Measurements from ENCODE around the gene OR8G5. TPM values are rescaled to one million over a fixed set of nuclear protein-coding genes. Genes with fewer than 3 reads are reported as not detected.

Gene OR8G5
- total RNA-seq, 1 donor from 2014 or later, result not detected

Other genes with a start within 250 kb of the OR8G5 start
- not detected in 2 replicates for gene OR10G4, start 243.4 kb upstream of the OR8G5 start, total RNA-seq
- gene OR10G9, start 233.4 kb upstream of the OR8G5 start, total RNA-seq, result not detected in 2 replicates
- gene OR10G8, start 229.6 kb upstream of the OR8G5 start, total RNA-seq, result not detected in 2 replicates
- gene OR10G7, start 215.1 kb upstream of the OR8G5 start, total RNA-seq, result not detected in 2 replicates
- gene VWA5A, start 140.9 kb upstream of the OR8G5 start, total RNA-seq, result 8.6 and 8.7 TPM in 2 replicates
- gene OR10D3, start 73.0 kb upstream of the OR8G5 start, total RNA-seq, result not detected in 2 replicates
- not detected in 2 replicates for gene OR8G1, start 15.3 kb upstream of the OR8G5 start, total RNA-seq
- gene OR8D1, start 57.6 kb downstream of the OR8G5 start, total RNA-seq, result not detected in 2 replicates
- gene OR8D2, start 63.8 kb downstream of the OR8G5 start, total RNA-seq, result not detected in 2 replicates
- not detected in 2 replicates for gene OR8B2, start 128.1 kb downstream of the OR8G5 start, total RNA-seq
- gene OR8B3, start 142.6 kb downstream of the OR8G5 start, total RNA-seq, result not detected in 2 replicates
- not detected in 2 replicates for gene OR8B4, start 168.5 kb downstream of the OR8G5 start, total RNA-seq
- not detected in 2 replicates for gene OR8B8, start 189.3 kb downstream of the OR8G5 start, total RNA-seq